Subcutaneous adipose tissue (tissue), 4 donors: ENCODE data around the gene CILP. TPM values are rescaled to one million over a fixed set of nuclear protein-coding genes. Genes with fewer than 3 reads are reported as not detected.

Experiments used
- CTCF ChIP-seq: fragments of 450-650 bp; IDR thresholded peaks from one replicate; pipeline ENCODE4 v1.5.1; 2016; ENCODE audit warnings: low read depth, mild to moderate bottlenecking, control low read depth, antibody characterized with exemption, moderate library complexity
- total RNA-seq, 4 donors: library from RNA; depleted of rRNA; stranded (reverse); fragments of >200 nt; gene quantifications; one replicate each; pipeline ENCODE4 v1.1.0, GENCODE V29; 2016

CILP gene
- total RNA-seq, 4 donors from 2014 or later: 46.5 to 223 (median 111) TPM

- no peak for TF ChIP-seq CTCF
Measured at GRCh38 chr15:65217526-65218482, 6.5 kb upstream of the CILP start.

- no peak for TF ChIP-seq CTCF
Measured at GRCh38 chr15:65215496-65215895, 4.2 kb upstream of the CILP start.

GRCh38 chr15:65214010-65214409, 2.7 kb upstream of the CILP start:
- no peak for TF ChIP-seq CTCF

GRCh38 chr15:65213241-65213640, 2.0 kb upstream of the CILP start:
- TF ChIP-seq CTCF: no peak

GRCh38 chr15:65212097-65212496, 824 bp upstream of the CILP start:
- no peak for TF ChIP-seq CTCF

- no peak for TF ChIP-seq CTCF
Measured at GRCh38 chr15:65211482-65211982, 259 bp upstream of the CILP start.
